Panc1 (cell line): Measurements from ENCODE around the gene SRRM4. TPM values are rescaled to one million over a fixed set of nuclear protein-coding genes. Genes with fewer than 3 reads are reported as not detected.

ENCODE experiments used
- ATAC-seq: fragments of 200-7000 bp; cut with Tn5 transposase; 2 replicates; pipeline ENCODE4 v1.9.1; 2020; ENCODE audit warnings: mild to moderate bottlenecking, moderate library complexity
- BruUV-seq: library from RNA; stranded (reverse); fragments of 400-500 nt; replicated peaks from 2 replicates; lab custom pipeline; 2021; lab: Mats Ljungman, UMichigan
- CTCF ChIA-PET: fragments of 300-600 bp; sonication (Branson Sonifier 250); formaldehyde crosslinking; loops from one replicate; lab custom pipeline; 2022; ENCODE audit warnings: antibody characterized with exemption; lab: Charles Lee
- POLR2A ChIA-PET: fragments of 300-600 bp; sonication (Branson Sonifier 250); formaldehyde crosslinking; loops from one replicate; lab custom pipeline; 2022; ENCODE audit warnings: antibody characterized with exemption; lab: Charles Lee
- DNase-seq: peaks from one replicate; pipeline ENCODE4 v3.0.0-alpha.2; 2010; ENCODE audit warnings: low read depth, low spot score
- H3K27ac ChIP-seq: 2 replicates; pipeline ENCODE4 v1.5.1; 2011; ENCODE audit warnings: mild to moderate bottlenecking, low read length, inconsistent platforms
- H3K27me3 ChIP-seq: fragments of 200-500 bp; sonication (Bioruptor generic); 2 replicates; pipeline ENCODE4 v1.6.0; 2014; ENCODE audit warnings: low read length, inconsistent platforms; ENCODE audit not compliant: control insufficient read depth, insufficient read depth
- H3K36me3 ChIP-seq: fragments of 200-500 bp; sonication (Bioruptor generic); 2 replicates; pipeline ENCODE4 v1.5.1; 2014; ENCODE audit warnings: inconsistent platforms, mild to moderate bottlenecking, low read length, moderate library complexity; ENCODE audit not compliant: control insufficient read depth, insufficient read depth
- H3K4me1 ChIP-seq: 2 replicates; pipeline ENCODE4 v1.5.1; 2011; ENCODE audit warnings: inconsistent platforms, mild to moderate bottlenecking, low read length, moderate library complexity; ENCODE audit not compliant: control insufficient read depth, insufficient read depth
- H3K4me3 ChIP-seq, 2 experiments: 2 replicates each; pipeline ENCODE4 v1.5.1; 2011 to 2012; ENCODE audit warnings: low read depth in 2 of 2, low read length in 2 of 2, mild to moderate bottlenecking in 2 of 2, inconsistent platforms in 1 of 2, moderate library complexity in 1 of 2
- H3K9me3 ChIP-seq: fragments of 200-500 bp; sonication (Bioruptor generic); 2 replicates; pipeline ENCODE4 v1.5.1; 2014; ENCODE audit warnings: low read depth, mild to moderate bottlenecking, inconsistent platforms, low read length, moderate library complexity; ENCODE audit not compliant: control insufficient read depth, insufficient read depth
- CTCF ChIP-seq: fragments of 450-650 bp; IDR thresholded peaks from 2 replicates; pipeline ENCODE4 v1.5.1; 2017; ENCODE audit warnings: mild to moderate bottlenecking
- POLR2AphosphoS5 ChIP-seq: IDR thresholded peaks from 2 replicates; pipeline ENCODE4 v1.6.1; 2012; ENCODE audit warnings: mild to moderate bottlenecking, low read depth, low read length, moderate library complexity
- REST ChIP-seq, 2 experiments: IDR thresholded peaks; 2 replicates each; pipeline ENCODE4 v1.6.1; 2011 to 2012; ENCODE audit warnings: low read depth in 2 of 2, control low read depth in 1 of 2, low read length in 1 of 2, mild to moderate bottlenecking in 1 of 2, moderate library complexity in 1 of 2; ENCODE audit not compliant: insufficient read depth in 1 of 2
- SIN3A ChIP-seq: IDR thresholded peaks from 2 replicates; pipeline ENCODE4 v1.6.1; 2012; ENCODE audit warnings: low read depth, mild to moderate bottlenecking, low read length, moderate library complexity, borderline replicate concordance; ENCODE audit not compliant: insufficient read depth
- TCF7L2 ChIP-seq: IDR thresholded peaks from 2 replicates; pipeline ENCODE4 v1.6.1; 2011; ENCODE audit warnings: mild to moderate bottlenecking, low read depth, low read length, inconsistent platforms
- in situ Hi-C: cut with HindIII; loops from 2 replicates; pipeline ENCODE4 v1.10.0; 2016; ENCODE audit warnings: low sequenced_read_pairs, low pct_unique_long_range_greater_than_20kb
- intact Hi-C: fragments of 100-400 bp; cut with micrococcal nuclease; formaldehyde crosslinking; loops from one replicate; pipeline ENCODE4 v1.10.0; 2022; ENCODE audit not compliant: unreplicated experiment
- total RNA-seq: library from RNA; stranded (reverse); gene quantifications from one replicate; pipeline ENCODE4 v1.2.1, GENCODE V29; 2021; ENCODE audit not compliant: unreplicated experiment

SRRM4 gene
- total RNA-seq, 1 experiment from 2014 or later = not detected

- no peaks in the 10 kb centered on the region for H3K36me3 ChIP-seq
- DNase-seq = no peak
- no peak overlapping the region for H3K27ac ChIP-seq
- no peak for ATAC-seq
- H3K4me3 ChIP-seq = no peak overlapping the region
- ChIA-PET CTCF (no interaction called here), POLR2A (no interaction called here)
- TF ChIP-seq POLR2AphosphoS5 (no peak), SIN3A (no peak), REST (IDR thresholded peaks at IDR 0.05; ENCODE audit: insufficient read depth in 1 of 2, low read depth in 2 of 2, low read length in 1 of 2) (no peak), TCF7L2 (no peak), CTCF (no peak)
- no TSS peak for BruUV-seq
- in situ Hi-C loops (no loop called here), intact Hi-C loops (no loop called here)
- H3K27me3 ChIP-seq = peaks cover 8% of the 10 kb centered on the region
- H3K4me1 ChIP-seq = no peaks in the 10 kb centered on the region
- H3K9me3 ChIP-seq = no peaks in the 10 kb centered on the region
Measured at GRCh38 chr12:118986050-118986449, 4.7 kb downstream of the SRRM4 start.

- Histone ChIP-seq H3K27ac (no peak overlapping the region), H3K36me3 (no peaks in the 10 kb centered on the region), H3K4me3 (no peak overlapping the region), H3K27me3 (peaks cover under 1% of the 10 kb centered on the region; the same call in 1 of the 2 replicates), H3K4me1 (no peaks in the 10 kb centered on the region; the same call in 1 of the 2 replicates), H3K9me3 (no peaks in the 10 kb centered on the region)
- DNase-seq (no peak), ATAC-seq (no peak)
- in situ Hi-C loops = no loop called here
- BruUV-seq = no TSS peak
- ChIA-PET CTCF (no interaction called here), POLR2A (no interaction called here)
- TF ChIP-seq TCF7L2 (no peak), SIN3A (no peak), REST (IDR thresholded peaks at IDR 0.05; ENCODE audit: insufficient read depth in 1 of 2, low read depth in 2 of 2, low read length in 1 of 2) (no peak), POLR2AphosphoS5 (no peak), CTCF (no peak)
- intact Hi-C loops = no loop called here
Measured at GRCh38 chr12:118999107-118999506, 17.8 kb downstream of the SRRM4 start.
